ENCODE measurements around the gene AMPD3. TPM values are rescaled to one million over a fixed set of nuclear protein-coding genes. Genes with fewer than 3 reads are reported as not detected.

The AMPD3 gene
- total RNA-seq (2014; rRNA removed; shearing (Covaris generic)) = 11.9 and 14.3 TPM in 2 replicates

- DNase-seq (ENCODE audit: low read depth) = peak; percentile 92
Observed at GRCh38 chr11:10454878-10455631, at the start of gene AMPD3. TSS of gene AMPD3 (plus strand) at chr11:10455264. CDS start at chr11:10461520, 6,256 bp downstream.

- peak; percentile 85 for DNase-seq (ENCODE audit: low read depth)
Observed at GRCh38 chr11:10405865-10406592, 49.0 kb upstream of the AMPD3 start.

- DNase-seq (ENCODE audit: low read depth) = peak; percentile 87
Observed at GRCh38 chr11:10407055-10407454, 48.0 kb upstream of the AMPD3 start.

- DNase-seq (ENCODE audit: low read depth) = no peak
Observed at GRCh38 chr11:10407749-10408685, 47.0 kb upstream of the AMPD3 start.

- no peak for DNase-seq (ENCODE audit: low read depth)
Observed at GRCh38 chr11:10409207-10409661, 45.8 kb upstream of the AMPD3 start.

- DNase-seq (ENCODE audit: low read depth) = no peak
Observed at GRCh38 chr11:10410106-10410843, 44.8 kb upstream of the AMPD3 start.

GRCh38 chr11:10410844-10411200 is 44.2 kb upstream of the AMPD3 start:
- no peak for DNase-seq (ENCODE audit: low read depth)

GRCh38 chr11:10412266-10412665 is 42.8 kb upstream of the AMPD3 start:
- DNase-seq (ENCODE audit: low read depth) = no peak

GRCh38 chr11:10413268-10413667 is 41.8 kb upstream of the AMPD3 start:
- peak; percentile 56 for DNase-seq (ENCODE audit: low read depth)

- no peak for DNase-seq (ENCODE audit: low read depth)
Observed at GRCh38 chr11:10414181-10414580, 40.9 kb upstream of the AMPD3 start.

GRCh38 chr11:10414659-10415058 is 40.4 kb upstream of the AMPD3 start:
- peak; percentile 60 for DNase-seq (ENCODE audit: low read depth)

GRCh38 chr11:10415817-10416392 is 39.2 kb upstream of the AMPD3 start:
- DNase-seq (ENCODE audit: low read depth) = no peak

- peak; percentile 6 for DNase-seq (ENCODE audit: low read depth)
Observed at GRCh38 chr11:10418259-10418949, 36.7 kb upstream of the AMPD3 start.

GRCh38 chr11:10418950-10419310 is 36.1 kb upstream of the AMPD3 start:
- DNase-seq (ENCODE audit: low read depth) = no peak

GRCh38 chr11:10426475-10426874 is 28.6 kb upstream of the AMPD3 start:
- DNase-seq (ENCODE audit: low read depth) = no peak

GRCh38 chr11:10428453-10428852 is 26.6 kb upstream of the AMPD3 start:
- DNase-seq (ENCODE audit: low read depth) = no peak

GRCh38 chr11:10429526-10429925 is 25.5 kb upstream of the AMPD3 start:
- DNase-seq (ENCODE audit: low read depth) = no peak

- DNase-seq (ENCODE audit: low read depth) = no peak
Observed at GRCh38 chr11:10432493-10432892, 22.6 kb upstream of the AMPD3 start.

- DNase-seq (ENCODE audit: low read depth) = no peak
Observed at GRCh38 chr11:10432971-10433370, 22.1 kb upstream of the AMPD3 start.

- no peak for DNase-seq (ENCODE audit: low read depth)
Observed at GRCh38 chr11:10436224-10436623, 18.8 kb upstream of the AMPD3 start.

Measured in RPMI7951 (cell line).